Stimulated activated naive CD8-positive, alpha-beta T cell treated with anti-CD3 and anti-CD28 coated beads, Interleukin-15, Interleukin-2, amounts not matched to agents 100 ng/mL and 50 ng/mL, for 24 hours (primary cell): ENCODE measurements around the gene KRTAP9-8.
"Not testable (repeated sequence)": the region's sequence is repeated elsewhere in the genome, so short reads cannot be mapped to it uniquely, and the experiment has no call there.

Experiments
- H3K27ac Mint-ChIP-seq: one replicate; pipeline ENCODE4 v1.8.0; 2021; ENCODE audit warnings: mild to moderate bottlenecking, mixed read lengths
- H3K27me3 Mint-ChIP-seq: one replicate; pipeline ENCODE4 v1.8.0; 2021; ENCODE audit warnings: mixed read lengths
- H3K36me3 Mint-ChIP-seq: one replicate; pipeline ENCODE4 v1.8.0; 2021; ENCODE audit warnings: low read depth, mixed read lengths
- H3K4me1 Mint-ChIP-seq: one replicate; pipeline ENCODE4 v1.8.0; 2021; ENCODE audit warnings: low read depth, mixed read lengths
- H3K4me3 Mint-ChIP-seq: one replicate; pipeline ENCODE4 v1.8.0; 2021; ENCODE audit warnings: mild to moderate bottlenecking, mixed read lengths
- H3K9me3 Mint-ChIP-seq: one replicate; pipeline ENCODE4 v1.8.0; 2021; ENCODE audit warnings: mixed read lengths

KRTAP9-8 gene

GRCh38 chr17:41237949-41238437 is at the start of gene KRTAP9-8:
KRTAP9-8 (plus strand) TSS chr17:41237999; CDS start chr17:41238052, 53 bp downstream.
- not testable (repeated sequence) for H3K27me3 Mint-ChIP-seq, H3K4me3 Mint-ChIP-seq, H3K36me3 Mint-ChIP-seq, H3K9me3 Mint-ChIP-seq, H3K4me1 Mint-ChIP-seq, H3K27ac Mint-ChIP-seq

GRCh38 chr17:41189837-41190318 is 47.9 kb upstream of the KRTAP9-8 start, which contains the start of gene KRTAP9-1:
KRTAP9-1 (plus strand) TSS chr17:41189887; CDS start chr17:41189887, 0 bp downstream.
- H3K27me3 Mint-ChIP-seq, H3K4me3 Mint-ChIP-seq, H3K36me3 Mint-ChIP-seq, H3K27ac Mint-ChIP-seq, H3K9me3 Mint-ChIP-seq, H3K4me1 Mint-ChIP-seq: not testable (repeated sequence)

GRCh38 chr17:41190328-41190727 is 47.5 kb upstream of the KRTAP9-8 start:
- Mint-ChIP-seq H3K27ac (no peak overlapping the region), H3K9me3 (no peaks in the 10 kb centered on the region), H3K36me3 (no peaks in the 10 kb centered on the region), H3K27me3 (peaks cover 7% of the 10 kb centered on the region), H3K4me1 (no peaks in the 10 kb centered on the region), H3K4me3 (no peak overlapping the region)

GRCh38 chr17:41196068-41196467 is 41.7 kb upstream of the KRTAP9-8 start:
- Mint-ChIP-seq H3K27me3 (no peaks in the 10 kb centered on the region), H3K9me3 (no peaks in the 10 kb centered on the region), H3K4me1 (no peaks in the 10 kb centered on the region), H3K4me3 (no peak overlapping the region), H3K36me3 (no peaks in the 10 kb centered on the region), H3K27ac (no peak overlapping the region)

- no peak overlapping the region for H3K4me3 Mint-ChIP-seq
- no peaks in the 10 kb centered on the region for H3K27me3 Mint-ChIP-seq
- no peaks in the 10 kb centered on the region for H3K4me1 Mint-ChIP-seq
- no peaks in the 10 kb centered on the region for H3K9me3 Mint-ChIP-seq
- no peak overlapping the region for H3K27ac Mint-ChIP-seq
- no peaks in the 10 kb centered on the region for H3K36me3 Mint-ChIP-seq
Measured at GRCh38 chr17:41199421-41200078, 38.2 kb upstream of the KRTAP9-8 start.

- Mint-ChIP-seq H3K9me3 (no peaks in the 10 kb centered on the region), H3K4me1 (peaks cover 12% of the 10 kb centered on the region), H3K27me3 (peaks cover 16% of the 10 kb centered on the region), H3K4me3 (no peak overlapping the region), H3K27ac (no peak overlapping the region), H3K36me3 (no peaks in the 10 kb centered on the region)
Measured at GRCh38 chr17:41211845-41212466, 25.8 kb upstream of the KRTAP9-8 start.

GRCh38 chr17:41212524-41213169 is 25.2 kb upstream of the KRTAP9-8 start:
- H3K9me3 Mint-ChIP-seq = no peaks in the 10 kb centered on the region
- no peak overlapping the region for H3K27ac Mint-ChIP-seq
- H3K36me3 Mint-ChIP-seq = no peaks in the 10 kb centered on the region
- H3K27me3 Mint-ChIP-seq = peaks cover 16% of the 10 kb centered on the region
- H3K4me1 Mint-ChIP-seq = peaks cover 12% of the 10 kb centered on the region
- no peak overlapping the region for H3K4me3 Mint-ChIP-seq

- peaks cover 8% of the 10 kb centered on the region for H3K27me3 Mint-ChIP-seq
- peaks cover 12% of the 10 kb centered on the region for H3K4me1 Mint-ChIP-seq
- no peak overlapping the region for H3K4me3 Mint-ChIP-seq
- peaks cover 3% of the 10 kb centered on the region for H3K36me3 Mint-ChIP-seq
- no peak overlapping the region for H3K27ac Mint-ChIP-seq
- peaks cover 4% of the 10 kb centered on the region for H3K9me3 Mint-ChIP-seq
Measured at GRCh38 chr17:41215681-41216080, 22.1 kb upstream of the KRTAP9-8 start.

GRCh38 chr17:41223821-41224220 is 14.0 kb upstream of the KRTAP9-8 start:
- H3K9me3 Mint-ChIP-seq = peaks cover 4% of the 10 kb centered on the region
- no peak overlapping the region for H3K4me3 Mint-ChIP-seq
- peaks cover 3% of the 10 kb centered on the region for H3K36me3 Mint-ChIP-seq
- no peak overlapping the region for H3K27ac Mint-ChIP-seq
- H3K27me3 Mint-ChIP-seq = peaks cover 4% of the 10 kb centered on the region
- H3K4me1 Mint-ChIP-seq = no peaks in the 10 kb centered on the region

- Mint-ChIP-seq H3K4me1 (no peaks in the 10 kb centered on the region), H3K4me3 (no peak overlapping the region), H3K27me3 (peaks cover 4% of the 10 kb centered on the region), H3K9me3 (no peaks in the 10 kb centered on the region), H3K36me3 (no peaks in the 10 kb centered on the region), H3K27ac (no peak overlapping the region)
Measured at GRCh38 chr17:41226051-41226450, 11.7 kb upstream of the KRTAP9-8 start.

GRCh38 chr17:41226598-41227095 is 11.2 kb upstream of the KRTAP9-8 start, which contains the start of gene KRTAP9-2:
KRTAP9-2 (plus strand) TSS chr17:41226648; CDS start chr17:41226655, 7 bp downstream.
- H3K4me3 Mint-ChIP-seq, H3K36me3 Mint-ChIP-seq, H3K4me1 Mint-ChIP-seq, H3K27ac Mint-ChIP-seq, H3K9me3 Mint-ChIP-seq, H3K27me3 Mint-ChIP-seq: not testable (repeated sequence)

- Mint-ChIP-seq H3K4me1 (no peaks in the 10 kb centered on the region), H3K4me3 (no peak overlapping the region), H3K36me3 (no peaks in the 10 kb centered on the region), H3K9me3 (no peaks in the 10 kb centered on the region), H3K27ac (no peak overlapping the region), H3K27me3 (peaks cover 4% of the 10 kb centered on the region)
Measured at GRCh38 chr17:41230094-41230493, 7.7 kb upstream of the KRTAP9-8 start.

GRCh38 chr17:41231731-41232130 is 6.1 kb upstream of the KRTAP9-8 start:
- Mint-ChIP-seq H3K4me1 (no peaks in the 10 kb centered on the region), H3K4me3 (no peak overlapping the region), H3K9me3 (no peaks in the 10 kb centered on the region), H3K27ac (no peak overlapping the region), H3K36me3 (no peaks in the 10 kb centered on the region), H3K27me3 (peaks cover 4% of the 10 kb centered on the region)

- not testable (repeated sequence) for H3K9me3 Mint-ChIP-seq, H3K27me3 Mint-ChIP-seq, H3K36me3 Mint-ChIP-seq, H3K27ac Mint-ChIP-seq, H3K4me3 Mint-ChIP-seq, H3K4me1 Mint-ChIP-seq
Measured at GRCh38 chr17:41232399-41233105, 5.2 kb upstream of the KRTAP9-8 start, which contains the start of gene KRTAP9-3. KRTAP9-3 (plus strand) TSS chr17:41232449; CDS start chr17:41232502, 53 bp downstream.
